Endothelial cell of umbilical vein (primary cell): Measurements from ENCODE around the gene ANKS6. TPM values are rescaled to one million over a fixed set of nuclear protein-coding genes. Genes with fewer than 3 reads are reported as not detected.

ENCODE experiments used
- BruUV-seq: library from RNA; stranded (reverse); fragments of 400-500 nt; replicated peaks from 2 replicates; lab custom pipeline; 2021; lab: Mats Ljungman, UMichigan
- CTCF ChIA-PET: fragments of 300-600, 350-600 bp; sonication (Branson Sonifier 250); formaldehyde crosslinking; loops from one replicate; lab custom pipeline; 2021; ENCODE audit warnings: antibody characterized with exemption, inconsistent platforms; lab: Charles Lee
- POLR2A ChIA-PET: fragments of 300-600, 350-600 bp; sonication (Branson Sonifier 250); formaldehyde crosslinking; loops from one replicate; lab custom pipeline; 2021; ENCODE audit warnings: antibody characterized with exemption, inconsistent platforms; lab: Charles Lee
- DNase-seq: peaks from one replicate; pipeline ENCODE4 v3.0.0-alpha.2; 2011; ENCODE audit warnings: low read depth, low spot score
- FAIRE-seq: peaks from 2 replicates; lab custom pipeline; 2011; peaks lifted over from hg19 to GRCh38; lab: Jason Lieb, UNC
- H2AFZ ChIP-seq: 2 replicates; pipeline ENCODE4 v1.6.0; 2012; ENCODE audit warnings: low read depth, low read length, control low read depth, inconsistent platforms
- H3K27ac ChIP-seq: 2 replicates; pipeline ENCODE4 v1.5.1; 2011; ENCODE audit warnings: low read depth, mild to moderate bottlenecking, control low read depth, low read length, moderate library complexity; ENCODE audit not compliant: insufficient read depth
- H3K27me3 ChIP-seq, 2 experiments: 2 replicates each; pipeline versions ENCODE4 v1.6.0 to v1.6.1; 2011; ENCODE audit warnings: low read length in 2 of 2, mixed read lengths in 1 of 2; ENCODE audit not compliant: control insufficient read depth in 2 of 2, insufficient read depth in 2 of 2
- H3K36me3 ChIP-seq, 2 experiments: 2 replicates in 1 of 2; 3 replicates in 1 of 2; pipeline ENCODE4 v1.5.1; 2011; ENCODE audit warnings: low read length in 2 of 2, mild to moderate bottlenecking in 1 of 2, moderate library complexity in 1 of 2; ENCODE audit not compliant: control insufficient read depth in 2 of 2, insufficient read depth in 2 of 2; ENCODE audit errors: extremely low read depth in 1 of 2
- H3K4me1 ChIP-seq: 3 replicates; pipeline ENCODE4 v1.5.1; 2011; ENCODE audit warnings: mild to moderate bottlenecking, low read length; ENCODE audit not compliant: control insufficient read depth, insufficient read depth; ENCODE audit errors: extremely low read depth
- H3K4me2 ChIP-seq: 2 replicates; pipeline ENCODE4 v1.6.1; 2011; ENCODE audit warnings: low read length, control low read depth, mixed read lengths; ENCODE audit not compliant: insufficient read depth
- H3K4me3 ChIP-seq, 3 experiments: fragments of 200-600 bp in 1 of 3; sonication (generic), shearing (Covaris generic) in 1 of 3; replicated peaks in 1 of 3; 2 replicates each; pipeline ENCODE4 v1.5.1; 2011 to 2016; ENCODE audit warnings: control low read depth in 3 of 3, low read length in 3 of 3, mild to moderate bottlenecking in 2 of 3, inconsistent platforms in 1 of 3, low read depth in 1 of 3, moderate library complexity in 1 of 3; ENCODE audit not compliant: insufficient read depth in 1 of 3
- H3K79me2 ChIP-seq: 2 replicates; pipeline ENCODE4 v1.6.0; 2012; ENCODE audit warnings: low read length, inconsistent platforms; ENCODE audit not compliant: control insufficient read depth, insufficient read depth
- H3K9ac ChIP-seq: replicated peaks from 2 replicates; pipeline ENCODE3; 2011; ENCODE audit warnings: low read length, control low read depth; ENCODE audit not compliant: insufficient read depth; ENCODE audit errors: extremely low read depth
- H3K9me1 ChIP-seq: replicated peaks from 3 replicates; pipeline ENCODE4 v1.6.0; 2011; ENCODE audit warnings: mild to moderate bottlenecking, low read length; ENCODE audit not compliant: control insufficient read depth, insufficient read depth; ENCODE audit errors: extremely low read depth
- H3K9me3 ChIP-seq: replicated peaks from 2 replicates; pipeline ENCODE4 v1.5.1; 2012; ENCODE audit warnings: low read length, inconsistent platforms; ENCODE audit not compliant: control insufficient read depth, insufficient read depth
- H4K20me1 ChIP-seq: replicated peaks from 2 replicates; pipeline ENCODE3; 2011; ENCODE audit warnings: mild to moderate bottlenecking, low read length; ENCODE audit not compliant: control insufficient read depth, insufficient read depth; ENCODE audit errors: extremely low read depth
- CTCF ChIP-seq, 2 donors: IDR thresholded peaks; 1 replicate in 1 of 2; 2 replicates in 1 of 2; pipeline ENCODE4 v1.5.1; 2011; ENCODE audit warnings: low read length in 2 of 2, mild to moderate bottlenecking in 2 of 2, moderate library complexity in 2 of 2, control low read depth in 1 of 2, inconsistent platforms in 1 of 2, low read depth in 1 of 2; ENCODE audit not compliant: insufficient read depth in 1 of 2; ENCODE audit errors: extremely low read depth in 1 of 2
- FOS ChIP-seq: IDR thresholded peaks from 2 replicates; pipeline ENCODE4 v1.6.1; 2011; ENCODE audit warnings: mild to moderate bottlenecking, low read length, moderate library complexity, borderline replicate concordance; ENCODE audit not compliant: insufficient read depth
- GATA2 ChIP-seq: IDR thresholded peaks from 2 replicates; pipeline ENCODE4 v1.7.0; 2011; ENCODE audit warnings: low read depth, mild to moderate bottlenecking, moderate library complexity, mixed read lengths, low read length; ENCODE audit not compliant: insufficient read length, insufficient read depth
- JUN ChIP-seq: IDR thresholded peaks from 2 replicates; pipeline ENCODE4 v1.6.1; 2011; ENCODE audit warnings: borderline replicate concordance, low read depth; ENCODE audit not compliant: insufficient read length, insufficient read depth
- MYC ChIP-seq: IDR thresholded peaks from one replicate; pipeline ENCODE4 v1.6.1; 2011; ENCODE audit warnings: mild to moderate bottlenecking, low read depth, low read length
- POLR2A ChIP-seq: IDR thresholded peaks from 2 replicates; pipeline ENCODE4 v1.6.1; 2012; ENCODE audit warnings: low read depth, mild to moderate bottlenecking, control low read depth, low read length
- POLR2AphosphoS5 ChIP-seq: IDR thresholded peaks from 2 replicates; pipeline ENCODE4 v1.6.1; 2012; ENCODE audit warnings: low read depth, mild to moderate bottlenecking, control low read depth, low read length, moderate library complexity; ENCODE audit not compliant: insufficient read depth
- dilution Hi-C: fragments of 300-500 bp; cut with MboI; formaldehyde crosslinking; loops from one replicate; pipeline ENCODE4 v1.15.0; 2019; ENCODE audit warnings: low sequenced_read_pairs; ENCODE audit not compliant: extremely low pct_ligation_motif_present
- intact Hi-C: fragments of 100-400 bp; cut with micrococcal nuclease; formaldehyde crosslinking; loops from one replicate; pipeline ENCODE4 v1.10.0; 2022
- polyA plus RNA-seq, 4 experiments: library from polyadenylated mRNA; depleted of rRNA in 3 of 4; stranded (reverse) in 3 of 4; unstranded in 1 of 4; fragments of >200 nt; gene quantifications; 2 replicates each; pipeline versions ENCODE4 v1.2.1 to v1.2.3, GENCODE V29; 2011 to 2012; ENCODE audit warnings: missing spikeins in 1 of 4
- total RNA-seq: library from RNA; stranded (reverse); gene quantifications from 2 replicates; pipeline ENCODE4 v1.2.3, GENCODE V29; 2021

The ANKS6 gene
- total and polyA plus RNA-seq, 2 donors (not counting 3 experiments of a cell fraction or from before 2014, with no cell fraction given) = 15.5 to 18.6 TPM

GRCh38 chr9:98700801-98701200 lies 95.6 kb downstream of the ANKS6 start:
- TF ChIP-seq MYC (no peak), GATA2 (no peak), POLR2AphosphoS5 (no peak), JUN (no peak), POLR2A (no peak), CTCF (IDR thresholded peaks at IDR 0.05; ENCODE audit: extremely low read depth in 1 of 2, insufficient read depth in 1 of 2, low read depth in 1 of 2, low read length in 2 of 2) (no peak)
- no peaks in the 10 kb centered on the region for H3K27me3 ChIP-seq
- H3K36me3 ChIP-seq = no peaks in the 10 kb centered on the region
- FAIRE-seq (no peak), DNase-seq (no peak)
- H3K9me3 ChIP-seq = no peaks in the 10 kb centered on the region
- dilution Hi-C loops = no loop called here
- no peaks in the 10 kb centered on the region for H4K20me1 ChIP-seq
- H3K4me3 ChIP-seq = no peak overlapping the region
- no peaks in the 10 kb centered on the region for H3K4me1 ChIP-seq
- H2AFZ ChIP-seq = no peak overlapping the region
- CTCF ChIA-PET = no interaction called here
- no peak overlapping the region for H3K4me2 ChIP-seq
- no peak overlapping the region for H3K27ac ChIP-seq
- no peaks in the 10 kb centered on the region for H3K9me1 ChIP-seq
- H3K79me2 ChIP-seq = peaks cover 19% of the 10 kb centered on the region
- POLR2A ChIA-PET = no interaction called here
- H3K9ac ChIP-seq = no peak overlapping the region
- intact Hi-C loops = no loop called here
- BruUV-seq = no TSS peak

DNA sequence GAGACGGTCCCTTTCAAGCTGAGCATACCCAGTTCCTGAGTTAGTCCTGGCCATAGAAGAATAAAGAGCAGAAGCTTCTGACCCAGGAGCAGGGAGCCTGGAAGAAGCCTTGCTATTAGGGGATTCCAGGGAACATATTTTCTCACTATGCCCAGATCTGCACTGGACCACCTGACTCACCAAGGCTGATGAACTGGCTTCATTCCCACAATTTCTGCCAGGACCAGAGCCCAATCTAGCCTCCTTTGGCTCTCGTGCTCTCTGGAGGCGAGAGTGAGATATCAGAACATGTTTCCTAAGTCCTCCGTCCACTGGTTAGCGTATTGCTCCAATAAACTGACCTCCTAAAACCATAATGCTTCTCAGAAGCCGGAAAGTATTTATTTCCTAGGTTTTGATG lies 97.5 kb downstream of the ANKS6 start:
- ChIA-PET POLR2A (no interaction called here), CTCF (interaction anchor here (1.2 to 1.4 kb wide), 2 partner anchors 77 to 383 kb away, joined by 4 read pairs; no protein-coding TSS in a partner anchor)
- FAIRE-seq (no peak), DNase-seq (no peak)
- Histone ChIP-seq H3K4me3 (no peak overlapping the region), H3K27me3 (no peaks in the 10 kb centered on the region), H3K27ac (no peak overlapping the region), H3K9me1 (no peaks in the 10 kb centered on the region), H3K9me3 (no peaks in the 10 kb centered on the region), H3K36me3 (no peaks in the 10 kb centered on the region), H4K20me1 (no peaks in the 10 kb centered on the region), H3K4me1 (no peaks in the 10 kb centered on the region), H3K4me2 (no peak overlapping the region), H3K9ac (no peak overlapping the region), H3K79me2 (peaks cover 16% of the 10 kb centered on the region), H2AFZ (no peak overlapping the region)
- TF ChIP-seq FOS = no peak
- no peak for TF ChIP-seq POLR2AphosphoS5
- no peak for TF ChIP-seq POLR2A
- TF ChIP-seq JUN = no peak
- TF ChIP-seq CTCF (IDR thresholded peaks at IDR 0.05; ENCODE audit: extremely low read depth in 1 of 2, insufficient read depth in 1 of 2, low read depth in 1 of 2, low read length in 2 of 2) = no peak
- intact Hi-C loops (no loop called here), dilution Hi-C loops (no loop called here)
- BruUV-seq = no TSS peak
